22Rv1 (cell line): ENCODE results near the gene BCL10.

Experiments used
- ZFX ChIP-seq: fragments of 450-650 bp; IDR thresholded peaks from 2 replicates; pipeline ENCODE4 v1.6.1; 2017; ENCODE audit warnings: antibody characterized with exemption, borderline replicate concordance
- TF ChIP-seq, protein P1 (sequence below): fragments of 450-650 bp; IDR thresholded peaks from 2 replicates; pipeline ENCODE4 v1.5.1; 2017; ENCODE audit warnings: mild to moderate bottlenecking

GRCh38 chr1:85315789-85316188 lies 39.4 kb upstream of the BCL10 start:
- TF ChIP-seq, protein P1, sequence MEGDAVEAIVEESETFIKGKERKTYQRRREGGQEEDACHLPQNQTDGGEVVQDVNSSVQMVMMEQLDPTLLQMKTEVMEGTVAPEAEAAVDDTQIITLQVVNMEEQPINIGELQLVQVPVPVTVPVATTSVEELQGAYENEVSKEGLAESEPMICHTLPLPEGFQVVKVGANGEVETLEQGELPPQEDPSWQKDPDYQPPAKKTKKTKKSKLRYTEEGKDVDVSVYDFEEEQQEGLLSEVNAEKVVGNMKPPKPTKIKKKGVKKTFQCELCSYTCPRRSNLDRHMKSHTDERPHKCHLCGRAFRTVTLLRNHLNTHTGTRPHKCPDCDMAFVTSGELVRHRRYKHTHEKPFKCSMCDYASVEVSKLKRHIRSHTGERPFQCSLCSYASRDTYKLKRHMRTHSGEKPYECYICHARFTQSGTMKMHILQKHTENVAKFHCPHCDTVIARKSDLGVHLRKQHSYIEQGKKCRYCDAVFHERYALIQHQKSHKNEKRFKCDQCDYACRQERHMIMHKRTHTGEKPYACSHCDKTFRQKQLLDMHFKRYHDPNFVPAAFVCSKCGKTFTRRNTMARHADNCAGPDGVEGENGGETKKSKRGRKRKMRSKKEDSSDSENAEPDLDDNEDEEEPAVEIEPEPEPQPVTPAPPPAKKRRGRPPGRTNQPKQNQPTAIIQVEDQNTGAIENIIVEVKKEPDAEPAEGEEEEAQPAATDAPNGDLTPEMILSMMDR, result no peak
- no peak for TF ChIP-seq ZFX
